ENCODE results near the gene GPR37. TPM values are rescaled to one million over a fixed set of nuclear protein-coding genes. Genes with fewer than 3 reads are reported as not detected.

The GPR37 gene
- total and polyA plus RNA-seq, 7 donors = 0.09 to 0.89 (median 0.47) TPM

DNA sequence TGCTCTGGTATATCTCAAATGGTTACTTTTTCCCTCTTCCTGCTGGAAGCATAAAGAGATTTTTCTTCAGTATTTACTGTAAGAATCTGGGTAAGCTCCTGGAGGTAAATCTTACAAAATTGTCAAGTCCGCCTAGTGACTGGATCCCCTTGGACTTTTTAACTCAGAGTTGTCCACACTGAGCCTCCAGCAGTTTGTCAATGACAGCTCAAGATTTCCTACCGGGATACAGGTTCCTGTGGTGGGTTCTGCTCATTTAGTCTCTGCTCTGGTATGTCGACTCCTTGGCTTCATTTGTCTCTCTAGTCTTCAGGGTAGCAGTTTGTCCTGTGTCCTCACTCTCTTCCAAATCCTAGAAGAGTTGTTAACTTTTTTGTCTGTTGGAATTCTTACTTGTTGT lies 27.0 kb downstream of the GPR37 start:
- intact Hi-C loops (cut with DNase I) = no loop called here
- no peak overlapping the region for H3K4me3 ChIP-seq
- WGBS, 3 donors = 69 to 81% (median 73%) methylated on average over 3 of the region's 3 CpGs
- no peak for TF ChIP-seq CTCF (IDR thresholded peaks at IDR 0.05)
- DNase-seq (no peak), ATAC-seq (no peak)
- H3K27ac ChIP-seq = no peak overlapping the region
- no peaks in the 10 kb centered on the region for H3K36me3 ChIP-seq (ENCODE audit: insufficient read depth in 1 of 2, low read depth in 1 of 2)
- H3K9me3 ChIP-seq = no peaks in the 10 kb centered on the region
- no peaks in the 10 kb centered on the region for H3K4me1 ChIP-seq
- no peaks in the 10 kb centered on the region for H3K27me3 ChIP-seq (ENCODE audit: insufficient read depth in 3 of 3, low read length in 2 of 3)

DNA sequence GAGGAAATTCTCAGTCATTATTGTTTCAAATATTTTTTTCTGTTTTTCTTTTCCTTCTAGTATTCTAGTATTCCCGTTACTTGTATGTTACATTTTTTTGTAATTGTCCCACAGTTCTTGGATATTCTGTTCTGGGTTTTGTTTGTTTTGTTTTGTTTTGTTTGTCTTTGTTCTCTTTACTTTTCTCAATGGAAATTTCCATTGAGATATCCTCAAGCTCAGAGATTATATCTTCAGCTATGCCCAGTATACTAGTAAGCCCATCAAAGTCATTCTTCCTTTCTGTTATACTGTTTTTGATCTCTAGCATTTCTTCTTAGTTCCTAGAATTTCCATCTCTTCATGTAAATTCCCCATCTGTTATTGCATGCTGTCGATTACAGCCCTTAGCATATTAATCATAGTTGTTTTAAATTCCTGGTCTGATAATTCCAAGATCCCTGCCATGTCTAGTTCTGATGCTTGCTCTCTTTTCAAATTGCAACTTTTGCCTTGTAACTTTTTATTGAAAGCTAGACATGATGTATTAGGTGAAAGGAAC lies 27.8 kb downstream of the GPR37 start:
- no peak for ATAC-seq
- 77 to 88% (median 83%) methylated on average over 2 of the region's 2 CpGs for WGBS, 3 donors
- Histone ChIP-seq H3K4me3 (no peak overlapping the region), H3K27me3 (ENCODE audit: insufficient read depth in 3 of 3, low read length in 2 of 3) (no peaks in the 10 kb centered on the region), H3K9me3 (no peaks in the 10 kb centered on the region), H3K27ac (no peak overlapping the region), H3K36me3 (ENCODE audit: insufficient read depth in 1 of 2, low read depth in 1 of 2) (no peaks in the 10 kb centered on the region), H3K4me1 (no peaks in the 10 kb centered on the region)
- no peak for DNase-seq
- no peak for TF ChIP-seq CTCF (IDR thresholded peaks at IDR 0.05)
- intact Hi-C loops (cut with DNase I) = no loop called here

DNA sequence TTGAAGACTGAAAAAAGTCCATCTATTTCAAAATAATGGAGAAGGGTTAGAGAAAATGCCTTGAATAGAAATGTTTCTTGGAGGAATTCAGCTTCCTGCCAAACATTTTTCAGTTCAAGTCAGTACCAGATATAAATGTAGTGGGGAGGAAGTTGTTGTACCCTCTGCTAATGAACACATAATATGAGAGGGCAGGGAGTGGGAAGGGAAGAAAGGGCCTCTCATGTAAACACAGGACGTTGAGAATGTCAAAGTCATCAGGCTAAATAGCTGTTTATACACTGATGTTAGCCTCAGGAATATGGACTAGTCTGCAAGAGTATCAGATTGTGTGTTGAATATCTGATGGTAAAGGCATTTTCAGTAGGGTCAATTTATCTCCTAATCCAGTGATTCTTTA lies 37.0 kb downstream of the GPR37 start:
- no peak for ATAC-seq
- Histone ChIP-seq H3K9me3 (no peaks in the 10 kb centered on the region), H3K27ac (no peak overlapping the region), H3K36me3 (ENCODE audit: insufficient read depth in 1 of 2, low read depth in 1 of 2) (no peaks in the 10 kb centered on the region), H3K4me1 (no peaks in the 10 kb centered on the region), H3K27me3 (ENCODE audit: insufficient read depth in 3 of 3, low read length in 2 of 3) (no peaks in the 10 kb centered on the region), H3K4me3 (no peak overlapping the region)
- no peak for DNase-seq
- TF ChIP-seq CTCF (IDR thresholded peaks at IDR 0.05) = no peak
- 12 to 17% (median 16%) methylated on average over 1 of the region's 1 CpG for WGBS, 3 donors
- intact Hi-C loops (cut with DNase I) = no loop called here

DNA sequence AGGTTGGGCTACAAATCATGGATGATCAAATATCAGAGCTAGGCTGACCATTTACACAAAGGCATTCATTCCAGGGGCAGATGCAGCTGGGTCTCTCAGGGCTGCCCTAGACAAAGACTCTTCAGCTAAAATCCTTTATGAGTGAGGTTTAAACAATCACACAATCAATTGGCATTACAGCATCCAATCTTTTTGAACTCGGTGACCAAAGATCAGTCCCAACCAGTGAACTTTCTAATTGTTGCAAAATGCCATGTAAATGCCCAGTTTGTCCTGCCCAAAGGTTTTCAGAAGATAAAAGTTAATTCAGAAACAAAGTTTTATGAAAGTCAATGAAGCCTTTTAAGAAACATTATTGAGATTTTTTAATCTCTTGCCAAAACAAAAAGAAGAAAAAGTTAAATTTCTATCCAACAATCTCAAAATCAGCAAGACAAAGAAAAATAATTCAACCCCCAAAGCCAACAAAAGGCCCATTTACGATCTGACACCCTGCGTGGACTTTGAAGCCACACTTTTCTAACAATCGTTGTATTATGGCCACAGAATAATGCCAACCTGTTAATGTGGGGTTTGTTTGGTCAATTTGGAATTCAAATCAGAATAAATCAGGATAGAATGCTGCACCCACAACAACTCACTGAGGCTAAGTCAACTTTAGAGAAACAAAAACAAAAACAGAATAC lies 40.9 kb downstream of the GPR37 start:
- Histone ChIP-seq H3K4me3 (no peak overlapping the region), H3K36me3 (ENCODE audit: insufficient read depth in 1 of 2, low read depth in 1 of 2) (no peaks in the 10 kb centered on the region), H3K4me1 (no peaks in the 10 kb centered on the region), H3K27ac (no peak overlapping the region), H3K9me3 (no peaks in the 10 kb centered on the region), H3K27me3 (ENCODE audit: insufficient read depth in 3 of 3, low read length in 2 of 3) (no peaks in the 10 kb centered on the region)
- TF ChIP-seq CTCF (IDR thresholded peaks at IDR 0.05) = no peak
- WGBS, 3 donors = 50 to 66% (median 53%) methylated on average over 4 of the region's 4 CpGs
- DNase-seq = no peak
- intact Hi-C loops (cut with DNase I) = no loop called here
- ATAC-seq = no peak

- no peak for ATAC-seq
- no peak for TF ChIP-seq CTCF (IDR thresholded peaks at IDR 0.05)
- H3K9me3 ChIP-seq = no peaks in the 10 kb centered on the region
- intact Hi-C loops (cut with DNase I) = no loop called here
- 71 to 84% (median 80%) methylated on average over 5 of the region's 5 CpGs for WGBS, 3 donors
- H3K4me3 ChIP-seq = no peak overlapping the region
- H3K4me1 ChIP-seq = no peaks in the 10 kb centered on the region
- H3K27me3 ChIP-seq (ENCODE audit: insufficient read depth in 3 of 3, low read length in 2 of 3) = no peaks in the 10 kb centered on the region
- H3K27ac ChIP-seq = no peak overlapping the region
- DNase-seq = no peak
- no peaks in the 10 kb centered on the region for H3K36me3 ChIP-seq (ENCODE audit: insufficient read depth in 1 of 2, low read depth in 1 of 2)
Observed at GRCh38 chr7:124724079-124724478, 41.5 kb downstream of the GPR37 start.

Measured in psoas muscle (tissue), 8 donors.